AG04450 (cell line): ENCODE data around the gene ROBO1. TPM values are rescaled to one million over a fixed set of nuclear protein-coding genes. Genes with fewer than 3 reads are reported as not detected.

ENCODE experiments used
- CTCF ChIA-PET: fragments of 300-600, 350-600 bp; formaldehyde crosslinking; extraction: SDS; loops from one replicate; lab custom pipeline; 2022; ENCODE audit warnings: antibody characterized with exemption, inconsistent platforms; lab: Charles Lee
- POLR2A ChIA-PET: fragments of 350-600 bp; formaldehyde crosslinking; extraction: SDS; loops from one replicate; lab custom pipeline; 2021; ENCODE audit warnings: antibody characterized with exemption, inconsistent platforms; lab: Yijun Ruan, JAX
- DNase-seq: peaks from one replicate; pipeline ENCODE4 v3.0.0-alpha.2; 2011; ENCODE audit warnings: low read depth, low spot score
- H3K27ac ChIP-seq: one replicate; pipeline ENCODE4 v1.5.1; 2012; ENCODE audit warnings: low read depth, low read length, control low read depth
- H3K27me3 ChIP-seq: one replicate; pipeline ENCODE4 v1.6.0; 2012; ENCODE audit warnings: low read length; ENCODE audit not compliant: control insufficient read depth, insufficient read depth
- H3K4me3 ChIP-seq: 2 replicates; pipeline ENCODE4 v1.5.1; 2011; ENCODE audit warnings: mild to moderate bottlenecking, low read depth, low read length, control low read depth
- H3K9me3 ChIP-seq: 2 replicates; pipeline ENCODE4 v1.5.1; 2012; ENCODE audit warnings: low read length; ENCODE audit not compliant: control insufficient read depth, insufficient read depth
- polyA plus RNA-seq: library from polyadenylated mRNA; depleted of rRNA; stranded (reverse); fragments of >200 nt; gene quantifications from 2 replicates; pipeline ENCODE4 v1.2.3, GENCODE V29; 2011
- TF ChIP-seq, protein P1 (sequence below): IDR thresholded peaks from 2 replicates; pipeline ENCODE4 v1.5.1; 2011; ENCODE audit warnings: low read depth, low read length, control low read depth, inconsistent platforms

ROBO1 gene
- polyA plus RNA-seq, 1 experiment = 66.0 TPM

DNA sequence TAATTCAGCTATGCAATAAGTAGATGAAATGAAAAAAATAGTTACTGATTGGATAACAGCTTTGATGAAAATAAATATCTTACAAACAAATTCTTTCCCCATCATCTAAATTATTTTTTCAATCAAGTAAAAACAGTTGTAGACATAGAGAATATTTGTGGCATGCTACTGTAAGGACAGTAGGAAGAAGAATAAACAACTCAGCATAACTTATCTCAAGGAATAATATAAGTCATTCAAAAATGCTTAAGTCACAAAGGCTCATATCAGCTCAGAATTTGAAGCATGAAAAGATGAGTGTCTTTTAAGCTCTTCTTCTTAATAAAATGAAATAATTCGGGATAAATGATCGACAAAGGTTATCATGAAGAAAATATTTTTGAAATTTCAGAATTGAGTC is 1029.0 kb downstream of the ROBO1 start:
- Histone ChIP-seq H3K27me3 (no peaks in the 10 kb centered on the region), H3K9me3 (no peaks in the 10 kb centered on the region), H3K27ac (no peak overlapping the region), H3K4me3 (no peak overlapping the region)
- TF ChIP-seq, protein P1, sequence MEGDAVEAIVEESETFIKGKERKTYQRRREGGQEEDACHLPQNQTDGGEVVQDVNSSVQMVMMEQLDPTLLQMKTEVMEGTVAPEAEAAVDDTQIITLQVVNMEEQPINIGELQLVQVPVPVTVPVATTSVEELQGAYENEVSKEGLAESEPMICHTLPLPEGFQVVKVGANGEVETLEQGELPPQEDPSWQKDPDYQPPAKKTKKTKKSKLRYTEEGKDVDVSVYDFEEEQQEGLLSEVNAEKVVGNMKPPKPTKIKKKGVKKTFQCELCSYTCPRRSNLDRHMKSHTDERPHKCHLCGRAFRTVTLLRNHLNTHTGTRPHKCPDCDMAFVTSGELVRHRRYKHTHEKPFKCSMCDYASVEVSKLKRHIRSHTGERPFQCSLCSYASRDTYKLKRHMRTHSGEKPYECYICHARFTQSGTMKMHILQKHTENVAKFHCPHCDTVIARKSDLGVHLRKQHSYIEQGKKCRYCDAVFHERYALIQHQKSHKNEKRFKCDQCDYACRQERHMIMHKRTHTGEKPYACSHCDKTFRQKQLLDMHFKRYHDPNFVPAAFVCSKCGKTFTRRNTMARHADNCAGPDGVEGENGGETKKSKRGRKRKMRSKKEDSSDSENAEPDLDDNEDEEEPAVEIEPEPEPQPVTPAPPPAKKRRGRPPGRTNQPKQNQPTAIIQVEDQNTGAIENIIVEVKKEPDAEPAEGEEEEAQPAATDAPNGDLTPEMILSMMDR = no peak
- CTCF ChIA-PET = no interaction called here
- DNase-seq = no peak
- POLR2A ChIA-PET = no interaction called here

DNA sequence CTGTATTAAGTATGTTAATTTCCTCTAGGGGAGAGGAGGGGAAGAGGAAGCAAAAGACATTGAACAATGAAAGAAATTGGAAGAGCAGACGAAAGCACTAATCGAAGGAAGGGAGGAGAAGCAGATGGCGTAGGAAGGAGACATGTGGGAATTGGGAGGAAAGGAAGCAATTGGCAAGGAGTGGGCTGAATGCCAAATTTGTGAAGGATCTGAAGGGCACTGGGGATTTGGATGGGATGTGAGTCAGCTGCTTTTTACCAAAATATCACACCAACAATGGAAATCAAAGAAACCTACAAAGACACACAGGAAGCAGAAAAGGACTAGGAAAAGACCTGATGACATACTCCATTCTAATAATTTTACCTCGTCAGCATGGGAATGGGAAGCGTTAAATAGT is 1029.8 kb downstream of the ROBO1 start:
- POLR2A ChIA-PET = no interaction called here
- CTCF ChIA-PET = no interaction called here
- no peaks in the 10 kb centered on the region for H3K27me3 ChIP-seq
- DNase-seq = no peak
- H3K27ac ChIP-seq = no peak overlapping the region
- no peaks in the 10 kb centered on the region for H3K9me3 ChIP-seq
- no peak overlapping the region for H3K4me3 ChIP-seq
- TF ChIP-seq, protein P1 = no peak

DNA sequence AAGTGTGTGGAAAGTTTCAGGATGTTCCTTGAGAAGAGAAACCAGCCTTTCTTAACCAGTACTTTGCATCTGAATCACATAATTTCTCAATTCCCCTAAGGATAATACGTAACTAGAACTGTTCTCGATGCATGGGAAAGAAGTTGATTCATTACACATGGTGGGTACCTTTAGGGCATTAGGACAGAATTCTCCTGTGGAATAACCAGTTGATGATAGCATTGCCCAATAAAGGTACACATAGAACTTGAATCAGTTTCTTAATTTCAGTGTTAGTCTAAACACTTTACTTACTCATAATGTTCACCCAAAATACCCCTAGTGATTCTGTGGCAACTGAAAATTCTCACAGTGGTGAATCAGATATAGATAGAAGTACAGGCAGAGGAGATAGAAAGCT is 1030.9 kb downstream of the ROBO1 start:
- no peaks in the 10 kb centered on the region for H3K27me3 ChIP-seq
- H3K4me3 ChIP-seq = no peak overlapping the region
- no peak overlapping the region for H3K27ac ChIP-seq
- POLR2A ChIA-PET = no interaction called here
- TF ChIP-seq, protein P1 = no peak
- H3K9me3 ChIP-seq = no peaks in the 10 kb centered on the region
- CTCF ChIA-PET = no interaction called here
- no peak for DNase-seq

DNA sequence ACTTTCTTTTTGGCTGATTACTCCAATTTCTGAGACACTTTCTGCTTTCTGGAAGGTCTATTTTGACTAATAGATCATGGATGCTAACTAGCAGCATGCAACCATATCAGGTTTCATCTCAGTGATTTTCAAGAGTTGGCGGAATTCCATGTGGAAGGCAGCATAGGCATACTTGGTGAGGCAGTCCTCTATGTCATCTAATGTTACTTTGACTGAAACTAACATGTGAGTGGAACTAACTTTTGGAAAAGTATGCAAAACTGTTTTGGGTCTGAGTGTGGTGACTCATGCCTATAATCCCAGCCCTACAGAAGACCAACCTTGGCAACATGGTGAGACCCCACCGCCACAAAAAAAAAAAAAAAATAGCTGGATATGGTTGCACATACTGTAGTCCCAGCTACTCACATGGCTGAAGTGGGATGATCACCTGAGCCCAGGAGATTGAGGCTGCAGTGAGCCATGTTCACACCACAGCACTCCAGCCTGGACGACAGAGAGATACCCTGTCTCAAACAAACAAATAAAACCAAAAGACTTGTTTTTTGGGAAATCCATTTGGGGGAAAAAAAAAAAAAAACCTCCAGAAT is 1033.7 kb downstream of the ROBO1 start:
- Histone ChIP-seq H3K27me3 (no peaks in the 10 kb centered on the region), H3K9me3 (no peaks in the 10 kb centered on the region), H3K4me3 (no peak overlapping the region), H3K27ac (no peak overlapping the region)
- ChIA-PET POLR2A (no interaction called here), CTCF (no interaction called here)
- no peak for DNase-seq
- TF ChIP-seq, protein P1 = no peak

DNA sequence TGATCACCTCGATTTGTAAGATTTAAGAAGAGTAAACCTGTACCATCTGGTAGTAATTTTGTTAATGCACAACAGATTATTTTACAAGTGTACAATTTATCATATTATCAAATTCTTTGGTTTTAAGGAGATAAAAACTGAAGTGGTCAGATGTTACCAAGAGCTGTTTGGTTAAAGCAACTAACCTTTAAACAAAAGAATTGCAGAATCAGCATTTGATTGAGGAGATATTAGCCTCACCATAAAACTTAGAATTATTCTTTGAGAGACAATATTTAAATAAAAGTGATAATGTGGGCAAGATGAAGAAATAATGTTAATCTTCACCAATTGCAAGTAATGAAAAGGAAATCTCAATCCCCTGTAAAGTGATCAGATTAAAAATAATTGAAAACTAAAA is 1034.9 kb downstream of the ROBO1 start:
- ChIA-PET CTCF (interaction anchor here (0.9 kb wide), 1 partner anchor 245 kb away, joined by 3 read pairs; no protein-coding TSS in a partner anchor), POLR2A (no interaction called here)
- TF ChIP-seq, protein P1 = no peak

More for the DNA sequence above, 1034.9 kb downstream of the ROBO1 start:
- H3K27ac ChIP-seq = no peak overlapping the region
- H3K27me3 ChIP-seq = no peaks in the 10 kb centered on the region
- no peak overlapping the region for H3K4me3 ChIP-seq
- H3K9me3 ChIP-seq = no peaks in the 10 kb centered on the region
- DNase-seq = no peak
